WTC11 (cell line): Measurements from ENCODE around the gene PPP1R9A.

Source experiments
- CTCF ChIP-seq: fragments of 200-600 bp; IDR thresholded peaks from 2 replicates; pipeline ENCODE4 v1.8.0; 2022; ENCODE audit warnings: antibody characterized with exemption
- SP1 ChIP-seq: sonication (generic); formaldehyde crosslinking; conservative IDR thresholded peaks from 2 replicates; pipeline ENCODE4 v1.8.1; 2022; ENCODE audit warnings: missing genetic modification reagents
- ZBTB43 ChIP-seq: sonication (generic); formaldehyde crosslinking; IDR thresholded peaks from 2 replicates; pipeline ENCODE4 v1.8.1; 2023; ENCODE audit warnings: mild to moderate bottlenecking, missing genetic modification reagents
- ZNF138 ChIP-seq: sonication (generic); formaldehyde crosslinking; conservative IDR thresholded peaks from 2 replicates; pipeline ENCODE4 v1.8.1; 2022; ENCODE audit warnings: mild to moderate bottlenecking, moderate library complexity, missing genetic modification reagents
- ZNF263 ChIP-seq: sonication (generic); formaldehyde crosslinking; IDR thresholded peaks from 2 replicates; pipeline ENCODE4 v1.8.1; 2022; ENCODE audit warnings: low read depth, mild to moderate bottlenecking, moderate library complexity, missing genetic modification reagents

- TF ChIP-seq ZNF263: no peak
- TF ChIP-seq CTCF: no peak
- no peak for TF ChIP-seq SP1 (CRISPR knock-in tag)
- TF ChIP-seq ZBTB43: no peak
- TF ChIP-seq ZNF138 (CRISPR knock-in tag): no peak
These were observed 89.0 kb downstream of the PPP1R9A start for GRCh38 chr7:94996369-94996768.
